Neural progenitor cell (in vitro differentiated cells): ENCODE results near the gene SLC3A2. TPM values are rescaled to one million over a fixed set of nuclear protein-coding genes. Genes with fewer than 3 reads are reported as not detected.

Experiments used
- DNase-seq: peaks from one replicate; pipeline ENCODE4 v3.0.0-alpha.2; 2016; ENCODE audit warnings: low spot score
- H2AFZ ChIP-seq: fragments of 200-600 bp; sonication (generic); replicated peaks from 2 replicates; pipeline ENCODE4 v1.6.1; 2016; ENCODE audit warnings: antibody characterized with exemption
- H3F3A ChIP-seq: fragments of 200-600 bp; sonication (generic); 2 replicates; pipeline ENCODE4 v1.6.1; 2016; ENCODE audit warnings: antibody characterized with exemption, low read depth
- H3K27ac ChIP-seq: fragments of 200-600 bp; sonication (generic); 2 replicates; pipeline ENCODE4 v1.5.1; 2016; ENCODE audit warnings: mild to moderate bottlenecking
- H3K27me3 ChIP-seq: fragments of 200-600 bp; sonication (generic); 2 replicates; pipeline ENCODE4 v1.6.1; 2016; ENCODE audit warnings: mild to moderate bottlenecking, moderate library complexity
- H3K36me3 ChIP-seq: fragments of 200-600 bp; sonication (generic); 2 replicates; pipeline ENCODE4 v1.5.1; 2016
- H3K4me1 ChIP-seq: fragments of 200-600 bp; sonication (generic); 2 replicates; pipeline ENCODE4 v1.6.1; 2016; ENCODE audit warnings: mixed run types
- H3K4me2 ChIP-seq: fragments of 200-600 bp; sonication (generic); 2 replicates; pipeline ENCODE4 v1.6.1; 2016
- H3K4me3 ChIP-seq: fragments of 200-600 bp; sonication (generic); 2 replicates; pipeline ENCODE4 v1.5.1; 2016
- H3K79me2 ChIP-seq: fragments of 200-600 bp; sonication (generic); 2 replicates; pipeline ENCODE4 v1.6.1; 2016; ENCODE audit warnings: low read depth
- H3K9ac ChIP-seq: fragments of 200-600 bp; sonication (generic); 2 replicates; pipeline ENCODE4 v1.6.1; 2016
- H3K9me3 ChIP-seq: fragments of 200-600 bp; sonication (generic); 2 replicates; pipeline ENCODE4 v1.5.1; 2016; ENCODE audit warnings: low read depth
- H4K20me1 ChIP-seq: fragments of 200-600 bp; sonication (generic); 2 replicates; pipeline ENCODE4 v1.6.1; 2016; ENCODE audit warnings: low read depth
- H3K27ac Mint-ChIP-seq: 3 replicates; pipeline ENCODE4 v1.8.0; 2021; ENCODE audit warnings: mixed read lengths
- H3K27me3 Mint-ChIP-seq: 2 replicates; pipeline ENCODE4 v1.8.0; 2022; ENCODE audit warnings: low read depth, mild to moderate bottlenecking, inconsistent platforms, moderate library complexity, mixed read lengths; ENCODE audit not compliant: insufficient read depth
- H3K36me3 Mint-ChIP-seq: 3 replicates; pipeline ENCODE4 v1.8.0; 2021; ENCODE audit warnings: mixed read lengths
- H3K4me1 Mint-ChIP-seq: 3 replicates; pipeline ENCODE4 v1.8.0; 2021; ENCODE audit warnings: mixed read lengths
- H3K4me3 Mint-ChIP-seq: 3 replicates; pipeline ENCODE4 v1.8.0; 2021; ENCODE audit warnings: mild to moderate bottlenecking, moderate library complexity, mixed read lengths
- H3K9me3 Mint-ChIP-seq: 3 replicates; pipeline ENCODE4 v1.8.0; 2020; ENCODE audit warnings: mixed read lengths
- CTCF ChIP-seq: fragments of 200-600 bp; sonication (generic); IDR thresholded peaks from 2 replicates; pipeline ENCODE4 v1.5.1; 2017; ENCODE audit warnings: antibody characterized with exemption, mild to moderate bottlenecking
- EZH2 ChIP-seq: fragments of 200-600 bp; sonication (generic); IDR thresholded peaks from 2 replicates; pipeline ENCODE4 v1.6.1; 2017; ENCODE audit warnings: antibody characterized with exemption, mild to moderate bottlenecking, moderate library complexity
- EZH2phosphoT487 ChIP-seq: fragments of 200-600 bp; sonication (generic); IDR thresholded peaks from 2 replicates; pipeline ENCODE4 v1.6.1; 2017; ENCODE audit warnings: antibody characterized with exemption
- total RNA-seq: library from RNA; depleted of rRNA; stranded (reverse); fragments of >200 nt; gene quantifications from 2 replicates; pipeline ENCODE4 v1.2.3, GENCODE V29; 2015; ENCODE audit warnings: low replicate concordance

The SLC3A2 gene
- total RNA-seq, 1 donor from 2014 or later = 99.8 TPM

- no peaks in the 10 kb centered on the region for H3K27me3 ChIP-seq
- Mint-ChIP-seq H3K27me3 (peaks cover 6% of the 10 kb centered on the region), H3K4me1 (peaks cover 23% of the 10 kb centered on the region), H3K27ac (no peak overlapping the region), H3K4me3 (no peak overlapping the region), H3K36me3 (peaks cover 36% of the 10 kb centered on the region), H3K9me3 (no peaks in the 10 kb centered on the region)
- peaks cover 68% of the 10 kb centered on the region for H3F3A ChIP-seq
- no peak overlapping the region for H2AFZ ChIP-seq
- peaks cover 6% of the 10 kb centered on the region for H3K36me3 ChIP-seq
- peaks cover 36% of the 10 kb centered on the region for H3K79me2 ChIP-seq
- no peaks in the 10 kb centered on the region for H3K9me3 ChIP-seq
- H3K4me1 ChIP-seq = peaks cover 6% of the 10 kb centered on the region
- H3K27ac ChIP-seq = no peak overlapping the region
- peaks cover 40% of the 10 kb centered on the region for H4K20me1 ChIP-seq
- TF ChIP-seq CTCF = no peak
- no peak for TF ChIP-seq EZH2phosphoT487
- no peak for TF ChIP-seq EZH2
- no peak for DNase-seq
- no peak overlapping the region for H3K4me2 ChIP-seq
- no peak overlapping the region for H3K9ac ChIP-seq
- H3K4me3 ChIP-seq = no peak overlapping the region
Observed at GRCh38 chr11:62888406-62888805, 7.7 kb downstream of the SLC3A2 start.

DNA sequence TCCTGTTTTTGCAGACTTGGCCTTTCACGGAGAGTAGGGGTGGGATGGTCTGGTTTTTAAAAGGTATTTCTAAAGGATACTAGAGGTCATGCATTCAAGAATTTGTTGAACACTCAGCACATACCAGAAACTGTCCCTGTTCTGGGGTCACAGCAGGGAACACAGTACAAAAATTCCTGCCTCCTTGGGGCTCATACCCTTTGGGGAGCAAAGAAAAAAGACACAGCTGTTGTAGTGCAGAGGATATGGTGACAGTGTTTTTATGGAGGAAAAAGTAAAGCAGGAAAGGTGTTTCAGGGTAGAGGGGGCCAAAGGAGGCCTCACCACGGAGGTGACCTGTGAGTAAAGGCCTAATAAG, 8.4 kb downstream of the SLC3A2 start:
- Histone ChIP-seq H3K4me2 (no peak overlapping the region), H3K79me2 (peaks cover 30% of the 10 kb centered on the region), H3K9ac (no peak overlapping the region), H4K20me1 (peaks cover 33% of the 10 kb centered on the region), H3K27me3 (no peaks in the 10 kb centered on the region), H3K36me3 (peaks cover 6% of the 10 kb centered on the region), H3F3A (peaks cover 61% of the 10 kb centered on the region), H2AFZ (no peak overlapping the region), H3K9me3 (no peaks in the 10 kb centered on the region), H3K4me1 (no peaks in the 10 kb centered on the region), H3K27ac (peak overlapping the region; percentile 46), H3K4me3 (no peak overlapping the region)
- DNase-seq = no peak
- Mint-ChIP-seq H3K9me3 (no peaks in the 10 kb centered on the region), H3K27me3 (peaks cover 6% of the 10 kb centered on the region), H3K27ac (no peak overlapping the region), H3K4me3 (no peak overlapping the region), H3K4me1 (peaks cover 16% of the 10 kb centered on the region), H3K36me3 (peaks cover 30% of the 10 kb centered on the region)
- no peak for TF ChIP-seq CTCF
- no peak for TF ChIP-seq EZH2
- TF ChIP-seq EZH2phosphoT487 = no peak

DNA sequence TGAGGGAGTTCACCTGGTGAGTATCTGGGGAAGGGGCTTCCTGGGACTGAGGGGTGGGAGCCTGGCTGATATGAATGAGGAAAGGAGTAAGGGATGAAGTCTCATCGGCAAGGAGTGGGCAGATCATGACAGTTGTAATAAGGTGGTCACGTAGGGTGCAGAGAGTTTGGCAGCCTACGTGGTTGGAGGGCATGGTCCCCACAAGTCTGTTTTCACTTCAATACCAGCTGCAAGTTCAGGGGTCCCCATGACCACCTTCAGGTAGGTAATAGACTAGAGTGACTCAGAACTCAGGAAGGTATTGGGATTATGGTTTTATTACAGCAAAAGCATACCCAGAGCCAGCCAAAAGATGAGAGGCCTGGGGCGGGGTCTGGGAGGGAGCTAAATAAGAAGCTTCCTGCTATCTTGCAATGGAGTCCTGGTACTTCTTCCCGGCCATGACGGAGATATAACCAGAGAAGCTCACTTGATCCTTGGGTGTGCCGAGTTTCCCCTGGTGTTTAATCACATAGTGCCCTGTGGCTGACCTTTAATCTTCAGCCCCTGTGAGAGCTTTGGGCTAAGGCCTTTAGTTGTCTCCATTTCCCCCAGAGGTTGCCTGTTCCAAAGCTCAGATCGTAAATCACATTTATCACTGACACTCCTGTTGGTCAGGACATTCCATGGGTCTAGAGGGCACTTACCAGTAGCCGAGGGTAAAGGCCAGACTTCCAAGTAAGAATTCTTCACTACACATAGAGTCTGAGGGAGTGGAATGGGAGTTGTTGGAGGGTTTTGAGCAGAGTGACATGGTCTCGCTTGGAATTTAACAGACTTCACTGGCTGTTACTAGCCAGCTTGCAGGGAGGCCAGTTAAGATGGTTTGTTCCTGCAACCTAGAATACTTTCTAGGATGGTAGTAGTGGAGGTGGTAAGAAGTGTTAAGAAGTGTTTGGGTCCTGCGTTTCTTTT, 9.1 kb downstream of the SLC3A2 start:
- Mint-ChIP-seq H3K4me1 (peaks cover 12% of the 10 kb centered on the region), H3K36me3 (peaks cover 27% of the 10 kb centered on the region), H3K4me3 (no peak overlapping the region), H3K27ac (no peak overlapping the region), H3K9me3 (no peaks in the 10 kb centered on the region), H3K27me3 (peaks cover 6% of the 10 kb centered on the region)
- Histone ChIP-seq H3K79me2 (peaks cover 24% of the 10 kb centered on the region), H3K4me3 (no peak overlapping the region), H3K36me3 (peaks cover 6% of the 10 kb centered on the region), H4K20me1 (peaks cover 33% of the 10 kb centered on the region), H3K4me2 (no peak overlapping the region), H2AFZ (no peak overlapping the region), H3K9ac (no peak overlapping the region), H3K27ac (peak overlapping the region; percentile 46), H3K27me3 (no peaks in the 10 kb centered on the region), H3K9me3 (no peaks in the 10 kb centered on the region), H3K4me1 (no peaks in the 10 kb centered on the region), H3F3A (peaks cover 59% of the 10 kb centered on the region)
- DNase-seq = no peak
- TF ChIP-seq CTCF = no peak
- TF ChIP-seq EZH2phosphoT487 = no peak
- TF ChIP-seq EZH2 = no peak
